H9 (cell line): ENCODE measurements around the gene CDC37. TPM values are rescaled to one million over a fixed set of nuclear protein-coding genes. Genes with fewer than 3 reads are reported as not detected.

Experiments
- DNase-seq: peaks from one replicate; pipeline ENCODE4 v3.0.0-alpha.2; 2017
- H2AFZ ChIP-seq: one replicate; pipeline ENCODE4 v1.6.1; 2013; ENCODE audit warnings: mild to moderate bottlenecking, low read length, control low read depth, moderate library complexity
- H2AK5ac ChIP-seq: 2 replicates; pipeline ENCODE4 v1.6.1; 2013; ENCODE audit warnings: low read length, control low read depth, mixed read lengths; ENCODE audit not compliant: insufficient read length
- H2BK120ac ChIP-seq: one replicate; pipeline ENCODE4 v1.6.1; 2013; ENCODE audit warnings: low read depth, mild to moderate bottlenecking, low read length, control low read depth, inconsistent platforms; ENCODE audit not compliant: poor library complexity, severe bottlenecking
- H2BK12ac ChIP-seq: 2 replicates; pipeline ENCODE4 v1.6.1; 2013; ENCODE audit warnings: low read length, control low read depth, mixed read lengths, low read depth; ENCODE audit not compliant: insufficient read length
- H2BK15ac ChIP-seq: 2 replicates; pipeline ENCODE4 v1.6.1; 2013; ENCODE audit warnings: low read depth, low read length, control low read depth
- H2BK20ac ChIP-seq: one replicate; pipeline ENCODE4 v1.6.1; 2013; ENCODE audit warnings: low read depth, mild to moderate bottlenecking, low read length, control low read depth, inconsistent platforms; ENCODE audit not compliant: poor library complexity, severe bottlenecking
- H2BK5ac ChIP-seq: 2 replicates; pipeline ENCODE4 v1.6.1; 2013; ENCODE audit warnings: low read length, control low read depth, mixed read lengths; ENCODE audit not compliant: insufficient read length
- H3K14ac ChIP-seq: 2 replicates; pipeline ENCODE4 v1.6.1; 2013; ENCODE audit warnings: low read length, control low read depth; ENCODE audit not compliant: insufficient read depth
- H3K18ac ChIP-seq: 2 replicates; pipeline ENCODE4 v1.6.1; 2013; ENCODE audit warnings: low read depth, mild to moderate bottlenecking, mixed read lengths, low read length, control low read depth; ENCODE audit not compliant: insufficient read length
- H3K23ac ChIP-seq: 2 replicates; pipeline ENCODE4 v1.6.1; 2013; ENCODE audit warnings: low read length, control low read depth, mixed read lengths, low read depth; ENCODE audit not compliant: insufficient read length
- H3K23me2 ChIP-seq: 2 replicates; pipeline ENCODE4 v1.6.1; 2013; ENCODE audit warnings: low read depth, mild to moderate bottlenecking, mixed read lengths, low read length, control low read depth; ENCODE audit not compliant: insufficient read length, poor library complexity, severe bottlenecking
- H3K27ac ChIP-seq: 2 replicates; pipeline ENCODE4 v1.5.1; 2013; ENCODE audit warnings: low read length, control low read depth, mixed read lengths, low read depth; ENCODE audit not compliant: insufficient read length
- H3K27me3 ChIP-seq: 2 replicates; pipeline ENCODE4 v1.6.1; 2013; ENCODE audit warnings: low read length, control low read depth, inconsistent platforms; ENCODE audit not compliant: insufficient read depth
- H3K4ac ChIP-seq: 2 replicates; pipeline ENCODE4 v1.6.1; 2013; ENCODE audit warnings: low read depth, mild to moderate bottlenecking, control low read depth, inconsistent platforms, low read length, moderate library complexity
- H3K4me1 ChIP-seq: 2 replicates; pipeline ENCODE4 v1.6.1; 2013; ENCODE audit warnings: low read length, control low read depth, inconsistent platforms; ENCODE audit not compliant: insufficient read depth
- H3K4me2 ChIP-seq: 2 replicates; pipeline ENCODE4 v1.6.1; 2013; ENCODE audit warnings: low read length, control low read depth, mixed read lengths; ENCODE audit not compliant: insufficient read length, insufficient read depth
- H3K56ac ChIP-seq: 2 replicates; pipeline ENCODE4 v1.6.1; 2013; ENCODE audit warnings: low read depth, mild to moderate bottlenecking, mixed read lengths, low read length, control low read depth; ENCODE audit not compliant: insufficient read length
- H3K79me1 ChIP-seq: 2 replicates; pipeline ENCODE4 v1.6.1; 2013; ENCODE audit warnings: low read depth, mild to moderate bottlenecking, moderate library complexity, low read length, control low read depth, inconsistent platforms; ENCODE audit not compliant: insufficient read depth, poor library complexity, severe bottlenecking
- H3K79me2 ChIP-seq: 2 replicates; pipeline ENCODE4 v1.6.1; 2013; ENCODE audit warnings: low read length, control low read depth, inconsistent platforms; ENCODE audit not compliant: insufficient read depth
- H3K9ac ChIP-seq: 2 replicates; pipeline ENCODE4 v1.6.1; 2013; ENCODE audit warnings: low read length, control low read depth, mixed read lengths; ENCODE audit not compliant: insufficient read length; ENCODE audit errors: extremely low read depth
- H3K9me3 ChIP-seq: one replicate; pipeline ENCODE4 v1.6.1; 2013; ENCODE audit warnings: low read depth, low read length, inconsistent platforms; ENCODE audit not compliant: control insufficient read depth
- H3T11ph ChIP-seq: one replicate; pipeline ENCODE4 v1.6.1; 2013; ENCODE audit warnings: mild to moderate bottlenecking, low read length, control low read depth, inconsistent platforms
- H4K20me1 ChIP-seq: one replicate; pipeline ENCODE4 v1.6.1; 2013; ENCODE audit not compliant: control insufficient read depth, insufficient read length, insufficient read depth
- H4K5ac ChIP-seq: 2 replicates; pipeline ENCODE4 v1.6.1; 2013; ENCODE audit warnings: low read depth, mild to moderate bottlenecking, mixed read lengths, low read length, control low read depth; ENCODE audit not compliant: insufficient read length
- H4K8ac ChIP-seq: replicated peaks from 2 replicates; pipeline ENCODE4 v1.6.1; 2013; ENCODE audit warnings: low read length, control low read depth, mixed read lengths, low read depth; ENCODE audit not compliant: insufficient read length
- H4K91ac ChIP-seq: 2 replicates; pipeline ENCODE4 v1.6.1; 2013; ENCODE audit warnings: low read depth, mild to moderate bottlenecking, moderate library complexity, mixed read lengths, low read length, control low read depth; ENCODE audit not compliant: insufficient read length
- H3K27ac Mint-ChIP-seq, 3 experiments: 2 replicates in 2 of 3; 3 replicates in 1 of 3; pipeline ENCODE4 v1.8.0; 2020 to 2021; ENCODE audit warnings: mixed read lengths in 3 of 3, mild to moderate bottlenecking in 1 of 3, moderate library complexity in 1 of 3
- H3K27me3 Mint-ChIP-seq: 2 replicates; pipeline ENCODE4 v1.8.0; 2021; ENCODE audit warnings: low read depth, mild to moderate bottlenecking, moderate library complexity, mixed read lengths
- H3K36me3 Mint-ChIP-seq, 3 experiments: 2 replicates in 2 of 3; 3 replicates in 1 of 3; pipeline ENCODE4 v1.8.0; 2020 to 2021; ENCODE audit warnings: low read depth in 3 of 3, mixed read lengths in 3 of 3; ENCODE audit not compliant: insufficient read depth in 1 of 3
- H3K4me1 Mint-ChIP-seq, 2 experiments: 2 replicates each; pipeline ENCODE4 v1.8.0; 2020; ENCODE audit warnings: mixed read lengths in 2 of 2
- H3K4me3 Mint-ChIP-seq, 2 experiments: 2 replicates in 1 of 2; 3 replicates in 1 of 2; pipeline ENCODE4 v1.8.0; 2020 to 2021; ENCODE audit warnings: mild to moderate bottlenecking in 2 of 2, mixed read lengths in 2 of 2, moderate library complexity in 1 of 2
- H3K9me3 Mint-ChIP-seq, 2 experiments: 2 replicates in 1 of 2; 3 replicates in 1 of 2; pipeline ENCODE4 v1.8.0; 2020; ENCODE audit warnings: mild to moderate bottlenecking in 2 of 2, mixed read lengths in 2 of 2, moderate library complexity in 1 of 2
- total RNA-seq: library from RNA; stranded (reverse); gene quantifications from 2 replicates; pipeline ENCODE4 v1.2.1, GENCODE V29; 2021
- TF ChIP-seq, protein P1 (sequence below): fragments of 200-600 bp; sonication (generic); conservative IDR thresholded peaks from 3 replicates; pipeline ENCODE4 v1.8.0; 2021; ENCODE audit warnings: antibody characterized with exemption, mild to moderate bottlenecking

The CDC37 gene
- total RNA-seq, 1 experiment from 2014 or later = 155 TPM

DNA sequence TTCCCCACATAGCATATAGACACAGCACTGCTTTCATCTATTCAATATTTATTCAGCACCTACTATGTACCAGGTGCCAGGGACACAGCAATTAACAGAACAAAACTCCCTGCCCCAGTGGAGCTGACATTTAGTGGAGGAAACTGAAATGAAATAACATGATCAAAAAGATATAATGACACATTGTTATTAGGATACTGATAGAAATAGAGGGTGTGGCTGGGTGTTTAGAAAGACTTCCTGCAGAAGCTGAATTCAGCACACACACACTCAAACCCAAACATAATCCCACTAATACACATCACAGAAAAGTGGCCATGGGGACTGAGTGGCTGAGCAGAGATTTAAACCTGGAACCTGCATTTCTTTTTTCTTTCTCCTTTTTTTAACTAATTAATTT is 3.8 kb upstream of the CDC37 start:
- no peak overlapping the region for H3K56ac ChIP-seq
- no peaks in the 10 kb centered on the region for H4K20me1 ChIP-seq
- H3K27ac ChIP-seq = no peak overlapping the region
- no peak overlapping the region for H3K14ac ChIP-seq
- H2BK5ac ChIP-seq = no peak overlapping the region
- peaks cover 23% of the 10 kb centered on the region for H3K23me2 ChIP-seq
- peaks cover 10% of the 10 kb centered on the region; the same call in 1 of the 2 replicates for H3K79me2 ChIP-seq
- H3T11ph ChIP-seq = no peak overlapping the region
- H4K5ac ChIP-seq = no peak overlapping the region
- H3K4ac ChIP-seq = no peak overlapping the region
- H4K91ac ChIP-seq = no peak overlapping the region
- H2BK20ac ChIP-seq = no peak overlapping the region
- DNase-seq = no peak
- no peak overlapping the region for H2AK5ac ChIP-seq
- H3K4me3 Mint-ChIP-seq = no peak overlapping the region
- H3K9me3 Mint-ChIP-seq = no peaks in the 10 kb centered on the region
- H3K4me1 Mint-ChIP-seq = peaks cover 9 to 12% of the 10 kb centered on the region in 2 experiments
- H3K9ac ChIP-seq = no peak overlapping the region
- no peak overlapping the region for H3K27ac Mint-ChIP-seq
- H2BK12ac ChIP-seq = no peak overlapping the region
- H2BK15ac ChIP-seq = no peak overlapping the region
- peaks cover 5% of the 10 kb centered on the region for H3K79me1 ChIP-seq
- peaks cover 66% of the 10 kb centered on the region for H3K27me3 Mint-ChIP-seq
- no peak overlapping the region for H4K8ac ChIP-seq
- H3K4me1 ChIP-seq = no peaks in the 10 kb centered on the region; the same call in 1 of the 2 replicates
- H3K9me3 ChIP-seq = no peaks in the 10 kb centered on the region
- no peak overlapping the region for H3K23ac ChIP-seq
- no peak overlapping the region for H3K18ac ChIP-seq
- no peak overlapping the region for H3K4me2 ChIP-seq
- no peak overlapping the region for H2BK120ac ChIP-seq
- H3K36me3 Mint-ChIP-seq = peaks cover 0 to 7% (median 3%) of the 10 kb centered on the region in 3 experiments; a peak in 4 of 7 replicates
- H2AFZ ChIP-seq = no peak overlapping the region
- TF ChIP-seq, protein P1, sequence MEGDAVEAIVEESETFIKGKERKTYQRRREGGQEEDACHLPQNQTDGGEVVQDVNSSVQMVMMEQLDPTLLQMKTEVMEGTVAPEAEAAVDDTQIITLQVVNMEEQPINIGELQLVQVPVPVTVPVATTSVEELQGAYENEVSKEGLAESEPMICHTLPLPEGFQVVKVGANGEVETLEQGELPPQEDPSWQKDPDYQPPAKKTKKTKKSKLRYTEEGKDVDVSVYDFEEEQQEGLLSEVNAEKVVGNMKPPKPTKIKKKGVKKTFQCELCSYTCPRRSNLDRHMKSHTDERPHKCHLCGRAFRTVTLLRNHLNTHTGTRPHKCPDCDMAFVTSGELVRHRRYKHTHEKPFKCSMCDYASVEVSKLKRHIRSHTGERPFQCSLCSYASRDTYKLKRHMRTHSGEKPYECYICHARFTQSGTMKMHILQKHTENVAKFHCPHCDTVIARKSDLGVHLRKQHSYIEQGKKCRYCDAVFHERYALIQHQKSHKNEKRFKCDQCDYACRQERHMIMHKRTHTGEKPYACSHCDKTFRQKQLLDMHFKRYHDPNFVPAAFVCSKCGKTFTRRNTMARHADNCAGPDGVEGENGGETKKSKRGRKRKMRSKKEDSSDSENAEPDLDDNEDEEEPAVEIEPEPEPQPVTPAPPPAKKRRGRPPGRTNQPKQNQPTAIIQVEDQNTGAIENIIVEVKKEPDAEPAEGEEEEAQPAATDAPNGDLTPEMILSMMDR = no peak
- H3K27me3 ChIP-seq = no peaks in the 10 kb centered on the region; the same call in 1 of the 2 replicates
